ENCODE measurements around the gene TPRA1.
"Not testable (repeated sequence)": the region's sequence is repeated elsewhere in the genome, so short reads cannot be mapped to it uniquely, and the experiment has no call there.

TPRA1 gene

DNA sequence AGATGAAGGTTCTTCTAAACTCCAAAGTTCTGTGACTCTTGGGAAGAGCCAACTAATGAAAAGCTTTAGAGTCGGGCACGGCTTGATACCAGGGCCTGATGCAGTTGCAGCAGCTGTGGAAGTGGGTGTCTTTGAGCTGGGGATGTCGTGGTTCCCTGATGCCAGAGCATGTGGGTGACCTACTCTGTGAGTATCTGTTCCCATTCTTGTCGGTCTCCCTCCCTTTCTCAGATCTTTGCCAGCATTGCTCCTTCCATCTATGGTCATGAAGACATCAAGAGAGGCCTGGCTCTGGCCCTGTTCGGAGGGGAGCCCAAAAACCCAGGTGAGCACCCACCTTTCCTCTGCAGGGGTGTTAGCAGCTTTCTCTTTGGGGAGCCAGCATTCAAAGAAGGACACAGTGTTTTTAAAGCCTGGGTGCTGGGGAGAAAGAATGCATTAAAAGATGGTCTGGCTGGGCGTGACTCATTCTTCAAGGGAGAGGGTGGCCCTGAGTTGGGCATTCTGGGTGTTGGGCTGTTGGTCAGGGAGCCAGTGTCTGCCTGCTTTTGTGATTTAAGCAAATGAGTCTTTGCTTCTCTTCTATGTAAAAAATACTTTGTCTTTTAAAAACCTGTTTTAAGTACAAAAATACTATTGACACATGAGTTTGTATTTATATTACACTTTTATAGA, 25.2 kb upstream of the TPRA1 start:
- DNase-seq = no peak

- DNase-seq = no peak
These were observed 24.5 kb upstream of the TPRA1 start for GRCh38 chr3:127614928-127615589.

GRCh38 chr3:127613406-127613805, 22.9 kb upstream of the TPRA1 start:
- DNase-seq = no peak

GRCh38 chr3:127612966-127613365, 22.4 kb upstream of the TPRA1 start:
- DNase-seq = no peak

- no peak for DNase-seq
These were observed 20.7 kb upstream of the TPRA1 start for GRCh38 chr3:127611251-127611650.

DNA sequence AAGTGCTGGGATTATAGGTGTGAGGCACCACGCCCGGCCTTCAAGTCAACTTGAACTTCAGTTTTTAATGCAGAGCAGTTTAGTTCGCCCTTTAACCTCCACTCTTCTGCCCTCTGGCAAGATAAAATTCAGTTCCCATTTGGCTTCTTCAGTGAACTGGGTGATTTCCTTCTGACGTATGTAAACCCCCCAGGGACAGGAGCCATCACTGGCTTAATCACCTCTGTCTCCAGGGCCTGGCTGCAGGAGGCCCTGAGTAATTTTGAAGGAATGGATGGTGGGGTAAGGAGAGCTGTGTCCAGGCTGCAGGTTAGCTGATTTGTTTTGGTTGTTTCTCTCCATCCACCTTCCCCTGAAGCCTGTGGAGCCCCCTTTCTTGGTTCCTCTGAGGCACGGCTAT, 19.6 kb upstream of the TPRA1 start:
- no peak for DNase-seq

GRCh38 chr3:127608362-127608718, 17.8 kb upstream of the TPRA1 start:
- DNase-seq = no peak

- no peak for DNase-seq
These were observed 17.3 kb upstream of the TPRA1 start for GRCh38 chr3:127607675-127608361.

- no peak for DNase-seq
These were observed 16.6 kb upstream of the TPRA1 start for GRCh38 chr3:127606981-127607595.

DNA sequence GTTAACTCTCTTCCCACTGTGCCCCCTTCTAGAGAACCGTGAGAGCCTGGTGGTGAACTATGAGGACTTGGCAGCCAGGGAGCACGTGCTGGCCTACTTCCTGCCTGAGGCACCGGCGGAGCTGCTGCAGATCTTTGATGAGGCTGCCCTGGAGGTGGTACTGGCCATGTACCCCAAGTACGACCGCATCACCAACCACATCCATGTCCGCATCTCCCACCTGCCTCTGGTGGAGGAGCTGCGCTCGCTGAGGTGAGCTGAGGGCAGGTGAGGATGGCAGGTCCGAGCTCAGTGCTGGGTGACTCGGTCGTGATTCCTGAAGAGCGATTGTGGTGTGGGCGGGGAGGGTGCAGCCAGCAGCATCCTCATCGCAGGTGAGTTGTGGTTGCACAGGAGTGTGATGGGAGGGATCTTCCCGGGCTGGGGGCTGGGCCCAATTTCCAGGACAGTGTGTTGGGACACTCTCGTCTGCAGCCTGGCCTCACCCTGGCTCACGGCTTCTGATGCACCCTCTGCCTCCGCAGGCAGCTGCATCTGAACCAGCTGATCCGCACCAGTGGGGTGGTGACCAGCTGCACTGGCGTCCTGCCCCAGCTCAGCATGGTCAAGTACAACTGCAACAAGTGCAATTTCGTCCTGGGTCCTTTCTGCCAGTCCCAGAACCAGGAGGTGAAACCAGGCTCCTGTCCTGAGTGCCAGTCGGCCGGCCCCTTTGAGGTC, 15.7 kb upstream of the TPRA1 start:
- DNase-seq = no peak

DNA sequence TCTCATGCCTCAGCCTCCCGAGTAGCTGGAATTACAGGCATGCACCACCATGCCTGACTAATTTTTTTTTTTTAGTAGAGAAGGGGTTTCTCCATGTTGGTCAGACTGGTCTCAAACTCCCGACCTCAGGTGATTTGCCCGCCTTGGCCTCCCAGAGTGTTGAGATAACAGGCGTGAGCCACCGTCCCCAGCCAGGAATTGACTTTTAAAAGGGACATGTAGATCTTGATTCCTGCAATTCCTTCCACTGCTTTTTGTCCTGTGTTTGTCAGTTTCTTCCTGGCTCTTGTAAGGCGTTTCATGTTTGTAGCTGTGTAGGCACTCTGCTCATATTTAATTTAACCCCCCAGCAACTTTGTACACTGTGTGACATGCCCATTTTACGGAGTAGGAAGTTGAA, 15.0 kb upstream of the TPRA1 start:
- not testable (repeated sequence) for DNase-seq

- no peak for DNase-seq
These were observed 14.1 kb upstream of the TPRA1 start for GRCh38 chr3:127604546-127605165.

DNA sequence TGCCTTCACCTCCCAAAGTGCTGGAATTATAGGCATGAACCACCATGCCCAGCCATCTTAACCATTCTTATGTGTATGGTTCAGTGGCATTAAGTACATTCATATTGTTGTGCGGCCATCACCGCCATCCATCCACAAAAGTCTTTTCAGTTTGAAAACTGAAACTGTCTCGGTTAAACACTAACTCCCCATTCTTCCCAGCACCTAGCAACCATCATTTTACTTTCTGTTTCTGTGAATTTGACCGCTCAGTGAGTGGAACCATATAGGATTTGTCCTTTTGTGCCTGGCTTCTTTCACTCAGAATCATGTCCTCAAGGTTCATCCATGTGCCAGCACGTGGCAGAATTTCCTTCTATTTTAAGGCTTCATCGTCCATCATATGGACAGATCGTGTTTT, 13.5 kb upstream of the TPRA1 start:
- DNase-seq = no peak

DNA sequence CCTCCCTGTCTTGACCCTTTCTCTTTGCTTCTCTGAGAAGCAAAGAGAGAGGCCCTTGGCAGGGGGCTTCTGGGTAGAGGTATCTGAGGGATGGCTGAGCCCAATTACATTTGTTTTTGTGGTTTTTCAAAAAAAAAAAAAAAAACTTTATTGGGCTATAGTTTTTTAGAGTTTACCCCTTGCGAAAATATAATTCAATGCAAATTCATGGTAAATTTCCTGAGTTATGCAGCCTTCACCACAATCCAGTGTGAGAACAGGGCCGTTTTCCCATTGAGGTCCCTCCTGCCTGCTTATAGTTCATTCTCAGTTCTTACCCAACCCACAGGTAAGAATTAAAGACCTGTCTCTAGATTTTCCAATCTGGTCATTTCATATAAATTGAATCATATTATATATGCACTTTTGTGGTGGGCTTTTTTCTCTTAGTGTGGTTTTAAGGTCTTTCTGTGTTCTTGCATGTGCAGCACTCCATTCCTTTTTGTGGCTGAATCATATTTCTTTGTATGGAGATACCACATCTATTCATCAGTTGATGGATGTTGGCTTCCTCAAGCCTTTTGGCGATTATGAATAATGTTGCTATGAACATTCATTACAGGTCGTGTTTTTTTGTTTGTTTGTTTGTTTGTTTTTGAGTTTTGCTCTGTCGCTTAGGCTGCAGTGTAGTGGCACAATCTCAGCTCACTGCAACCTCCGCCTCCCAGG, 10.4 kb upstream of the TPRA1 start:
- DNase-seq = no peak

DNA sequence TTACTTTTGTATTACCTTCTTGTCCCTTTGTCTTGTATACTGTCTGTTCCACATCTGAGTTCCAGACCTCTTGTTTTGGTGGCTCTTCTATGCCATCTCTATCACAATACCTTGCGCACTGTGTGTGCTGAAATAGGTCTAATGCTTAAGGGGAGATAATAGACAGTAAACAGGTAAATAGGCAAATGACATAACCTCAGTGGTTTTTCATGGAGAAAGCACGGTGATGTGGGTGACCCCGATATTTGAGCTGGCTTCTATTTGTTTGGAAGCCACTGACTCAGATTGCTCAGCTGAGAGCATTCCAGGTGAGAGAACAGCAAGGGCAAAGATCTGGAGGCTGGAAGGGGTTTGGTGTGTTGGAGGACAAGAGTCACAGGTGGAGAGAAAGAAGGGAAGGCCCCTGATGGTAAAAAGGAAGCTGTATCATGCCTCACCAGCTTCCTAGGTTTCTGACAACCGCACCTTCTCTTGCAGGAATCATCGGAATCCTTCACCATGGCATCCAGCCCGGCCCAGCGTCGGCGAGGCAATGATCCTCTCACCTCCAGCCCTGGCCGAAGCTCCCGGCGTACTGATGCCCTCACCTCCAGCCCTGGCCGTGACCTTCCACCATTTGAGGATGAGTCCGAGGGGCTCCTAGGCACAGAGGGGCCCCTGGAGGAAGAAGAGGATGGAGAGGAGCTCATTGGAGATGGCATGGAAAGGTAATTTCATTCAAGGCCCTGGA, 8.5 kb upstream of the TPRA1 start:
- no peak for DNase-seq

DNA sequence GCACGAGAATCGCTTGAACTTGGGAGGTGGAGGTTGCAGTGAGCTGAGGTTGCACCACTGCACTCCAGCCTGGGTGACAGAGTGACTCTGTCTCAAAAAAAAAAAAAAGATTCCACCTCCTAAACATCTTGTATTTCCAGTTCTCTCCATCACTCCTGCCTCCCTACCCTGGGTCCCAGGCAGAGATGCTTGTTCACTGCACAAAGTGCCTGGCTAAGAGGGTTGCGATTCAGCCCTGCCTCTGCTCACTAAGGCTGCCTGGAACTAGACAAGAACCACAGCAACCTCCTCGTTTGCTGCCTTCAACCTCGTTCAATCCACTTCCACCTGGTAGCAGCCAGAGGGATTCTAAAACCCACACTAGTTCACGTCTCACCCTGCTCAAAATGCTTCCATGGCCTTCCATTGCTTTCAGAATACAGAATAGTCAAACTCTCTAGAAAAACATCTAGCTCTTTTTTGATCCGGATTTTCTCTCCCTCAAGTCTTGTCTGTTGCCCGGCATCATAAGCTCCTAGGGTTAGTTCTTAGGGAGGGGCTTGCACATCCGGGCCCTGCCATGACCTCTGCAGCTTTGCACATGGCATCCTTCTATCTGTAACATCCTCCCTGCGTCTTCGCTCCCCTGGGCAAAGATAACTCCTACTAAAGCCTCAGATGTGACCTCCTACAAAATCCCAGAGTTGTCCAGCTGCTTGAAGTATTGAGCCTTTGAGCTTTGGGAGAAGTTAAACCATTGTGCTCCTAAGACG, 6.7 kb upstream of the TPRA1 start:
- DNase-seq = no peak

DNA sequence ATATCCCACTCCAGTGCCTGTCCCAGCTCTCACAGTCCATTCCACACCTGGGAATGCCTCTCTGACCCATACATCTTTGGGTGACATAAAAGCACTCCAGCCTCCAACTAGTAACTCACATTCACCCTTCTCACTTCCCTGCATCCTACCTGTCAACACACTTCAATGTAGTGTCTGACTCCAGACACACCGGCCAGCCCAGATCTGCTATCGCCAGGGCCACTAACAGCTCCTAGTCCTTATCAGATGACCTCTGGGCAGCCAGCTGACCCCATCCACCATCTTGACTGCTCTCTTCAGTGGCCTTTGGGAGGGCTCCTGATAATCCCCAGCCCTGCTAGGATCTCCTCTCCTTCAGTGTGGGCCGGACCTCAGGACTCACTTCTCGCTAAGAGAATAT, 4.8 kb upstream of the TPRA1 start:
- DNase-seq = no peak

DNA sequence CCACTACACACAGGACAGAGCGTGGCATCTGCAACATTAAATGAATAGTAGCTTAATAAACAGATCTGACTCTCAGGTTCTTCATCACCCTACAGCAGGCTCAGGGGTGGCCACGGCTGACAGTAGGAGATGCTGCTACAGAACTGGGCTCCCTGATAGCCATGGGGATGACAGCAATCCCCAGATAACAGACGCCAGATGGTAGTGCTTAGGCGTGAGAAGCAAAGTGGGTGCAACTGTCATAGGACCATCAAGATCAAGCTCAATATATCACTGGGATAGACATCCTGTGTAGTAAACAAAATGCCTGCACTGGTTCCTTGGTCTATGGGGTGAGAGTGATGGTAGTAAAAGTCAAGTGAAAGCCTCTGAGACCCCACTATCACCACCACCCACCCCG, 2.6 kb upstream of the TPRA1 start:
- DNase-seq = no peak

GRCh38 chr3:127590282-127590592, 296 bp downstream of the TPRA1 start:
- peak; percentile 27 for DNase-seq

- DNase-seq = no peak
These were observed 792 bp downstream of the TPRA1 start for GRCh38 chr3:127589600-127590281.

Measured in CD4-positive, alpha-beta T cell treated with Interleukin-17A for 1 hour (primary cell).